ENCODE data around the gene SAMMSON.

The SAMMSON gene

DNA sequence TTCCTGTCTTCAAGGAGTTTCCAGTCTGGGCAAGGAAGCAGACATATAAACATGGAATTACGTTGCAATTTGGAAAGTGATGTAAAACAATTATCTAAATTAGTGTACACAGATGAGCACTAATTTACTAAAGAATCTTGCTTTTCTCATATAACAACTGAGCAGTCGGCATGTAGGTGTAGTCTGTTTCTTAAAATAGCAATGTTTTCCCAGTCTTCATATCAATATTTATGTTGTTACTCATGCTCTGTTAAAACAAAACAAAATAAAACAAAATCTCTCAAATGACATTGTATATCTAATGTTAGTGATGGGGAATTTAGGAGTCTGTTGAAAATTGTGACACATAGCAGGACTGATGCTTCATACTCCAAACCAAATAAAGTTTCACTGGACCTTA lies 75.6 kb downstream of the SAMMSON start:
- Histone ChIP-seq H2BK5ac (ENCODE audit: low read length) (no peak overlapping the region), H3K18ac (ENCODE audit: low read length) (no peak overlapping the region), H3K9me3 (replicated peaks in 1 of 2; ENCODE audit: control insufficient read depth in 2 of 2, insufficient read depth in 1 of 2, low read depth in 1 of 2, low read length in 2 of 2) (peaks cover 0 to 7% of the 10 kb centered on the region in 2 donors), H3K23ac (ENCODE audit: low read depth, low read length, poor library complexity) (no peak overlapping the region), H3K9ac (ENCODE audit: low read depth, low read length, poor library complexity) (no peak overlapping the region), H2BK12ac (ENCODE audit: low read length) (no peak overlapping the region), H4K91ac (ENCODE audit: low read depth, low read length, poor library complexity) (no peak overlapping the region), H3K36me3 (replicated peaks in 1 of 2; ENCODE audit: control insufficient read depth in 2 of 2, insufficient read depth in 2 of 2, low read length in 2 of 2) (no peaks in the 10 kb centered on the region), H3K4me2 (ENCODE audit: insufficient read depth, low read length, poor library complexity, severe bottlenecking) (no peak overlapping the region), H2AFZ (ENCODE audit: low read length) (no peak overlapping the region), H3K4me3 (ENCODE audit: low read length in 2 of 2) (no peak overlapping the region), H2AK5ac (ENCODE audit: low read depth, low read length) (no peak overlapping the region), H2BK15ac (ENCODE audit: low read length) (no peak overlapping the region), H3K4ac (ENCODE audit: low read length) (no peak overlapping the region), H3K14ac (ENCODE audit: low read length) (no peak overlapping the region), H3K27me3 (ENCODE audit: control insufficient read depth in 3 of 3, insufficient read depth in 3 of 3, low read depth in 1 of 3, low read length in 3 of 3) (peaks cover 0 to 10% (median 0%) of the 10 kb centered on the region in 3 experiments), H3K79me1 (ENCODE audit: low read depth, low read length) (no peaks in the 10 kb centered on the region), H3K4me1 (ENCODE audit: control insufficient read depth in 2 of 2, insufficient read depth in 1 of 2, low read depth in 1 of 2, low read length in 2 of 2) (peaks cover 0 to 2% of the 10 kb centered on the region in 2 donors), H4K8ac (ENCODE audit: low read depth, low read length) (no peak overlapping the region), H3K27ac (replicated peaks; ENCODE audit: low read length) (no peak overlapping the region), H2BK120ac (ENCODE audit: low read depth, low read length) (no peak overlapping the region)
- DNase-seq (ENCODE audit: low spot score), result no peak
- WGBS, 2 donors (ENCODE audit: extremely low coverage in 2 of 2, insufficient read length in 2 of 2, insufficient replicate concordance in 1 of 2), result no CpG with 5 or more reads among the region's 2 CpGs

DNA sequence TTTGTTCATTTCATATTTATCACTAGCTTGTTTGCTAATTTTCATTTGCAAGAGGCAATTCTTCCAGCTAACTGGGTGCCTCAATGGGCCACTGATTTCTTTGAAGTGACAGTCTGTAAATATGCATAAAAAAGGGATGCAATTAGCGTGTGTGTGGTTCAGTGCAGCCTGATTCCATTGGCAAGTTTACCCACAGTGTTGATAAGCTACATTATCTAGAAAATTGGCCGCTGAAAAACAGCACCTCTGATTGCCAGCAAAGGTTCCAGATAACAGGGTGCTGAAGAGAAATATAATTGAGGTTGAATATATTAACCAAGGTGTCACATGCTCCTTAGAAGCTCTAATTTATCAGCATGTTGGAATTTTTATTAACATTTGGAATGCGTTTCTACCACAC lies 76.9 kb downstream of the SAMMSON start:
- no peak overlapping the region for H2BK5ac ChIP-seq (ENCODE audit: low read length)
- H3K27ac ChIP-seq (replicated peaks; ENCODE audit: low read length), result no peak overlapping the region
- H4K91ac ChIP-seq (ENCODE audit: low read depth, low read length, poor library complexity), result no peak overlapping the region
- H2AFZ ChIP-seq (ENCODE audit: low read length), result no peak overlapping the region
- H2AK5ac ChIP-seq (ENCODE audit: low read depth, low read length), result no peak overlapping the region
- peaks cover 0 to 5% (median 0%) of the 10 kb centered on the region in 3 experiments for H3K27me3 ChIP-seq (ENCODE audit: control insufficient read depth in 3 of 3, insufficient read depth in 3 of 3, low read depth in 1 of 3, low read length in 3 of 3)
- no peak overlapping the region for H3K23ac ChIP-seq (ENCODE audit: low read depth, low read length, poor library complexity)
- H2BK15ac ChIP-seq (ENCODE audit: low read length), result no peak overlapping the region
- no CpG with 5 or more reads among the region's 3 CpGs for WGBS, 2 donors (ENCODE audit: extremely low coverage in 2 of 2, insufficient read length in 2 of 2, insufficient replicate concordance in 1 of 2)
- no peak overlapping the region for H2BK120ac ChIP-seq (ENCODE audit: low read depth, low read length)
- H3K4me2 ChIP-seq (ENCODE audit: insufficient read depth, low read length, poor library complexity, severe bottlenecking), result no peak overlapping the region
- H4K8ac ChIP-seq (ENCODE audit: low read depth, low read length), result no peak overlapping the region
- no peaks in the 10 kb centered on the region for H3K79me1 ChIP-seq (ENCODE audit: low read depth, low read length)
- H3K4me3 ChIP-seq (ENCODE audit: low read length in 2 of 2), result no peak overlapping the region
- H2BK12ac ChIP-seq (ENCODE audit: low read length), result no peak overlapping the region
- peaks cover 0 to 2% of the 10 kb centered on the region in 2 donors for H3K4me1 ChIP-seq (ENCODE audit: control insufficient read depth in 2 of 2, insufficient read depth in 1 of 2, low read depth in 1 of 2, low read length in 2 of 2)
- no peaks in the 10 kb centered on the region for H3K36me3 ChIP-seq (replicated peaks in 1 of 2; ENCODE audit: control insufficient read depth in 2 of 2, insufficient read depth in 2 of 2, low read length in 2 of 2)
- H3K9me3 ChIP-seq (replicated peaks in 1 of 2; ENCODE audit: control insufficient read depth in 2 of 2, insufficient read depth in 1 of 2, low read depth in 1 of 2, low read length in 2 of 2), result peaks cover 0 to 7% of the 10 kb centered on the region in 2 donors
- no peak overlapping the region for H3K4ac ChIP-seq (ENCODE audit: low read length)
- DNase-seq (ENCODE audit: low spot score), result no peak
- no peak overlapping the region for H3K9ac ChIP-seq (ENCODE audit: low read depth, low read length, poor library complexity)
- H3K18ac ChIP-seq (ENCODE audit: low read length), result no peak overlapping the region
- no peak overlapping the region for H3K14ac ChIP-seq (ENCODE audit: low read length)

- Histone ChIP-seq H3K4me2 (ENCODE audit: insufficient read depth, low read length, poor library complexity, severe bottlenecking) (no peak overlapping the region), H2AK5ac (ENCODE audit: low read depth, low read length) (no peak overlapping the region), H2AFZ (ENCODE audit: low read length) (no peak overlapping the region), H3K23ac (ENCODE audit: low read depth, low read length, poor library complexity) (no peak overlapping the region), H3K79me1 (ENCODE audit: low read depth, low read length) (no peaks in the 10 kb centered on the region), H3K27ac (replicated peaks; ENCODE audit: low read length) (no peak overlapping the region), H2BK120ac (ENCODE audit: low read depth, low read length) (no peak overlapping the region), H2BK5ac (ENCODE audit: low read length) (no peak overlapping the region), H4K8ac (ENCODE audit: low read depth, low read length) (no peak overlapping the region), H3K36me3 (replicated peaks in 1 of 2; ENCODE audit: control insufficient read depth in 2 of 2, insufficient read depth in 2 of 2, low read length in 2 of 2) (no peaks in the 10 kb centered on the region), H3K4me3 (ENCODE audit: low read length in 2 of 2) (no peak overlapping the region), H3K4ac (ENCODE audit: low read length) (no peak overlapping the region), H3K18ac (ENCODE audit: low read length) (no peak overlapping the region), H3K9ac (ENCODE audit: low read depth, low read length, poor library complexity) (no peak overlapping the region), H3K27me3 (ENCODE audit: control insufficient read depth in 3 of 3, insufficient read depth in 3 of 3, low read depth in 1 of 3, low read length in 3 of 3) (no peaks in the 10 kb centered on the region), H3K4me1 (ENCODE audit: control insufficient read depth in 2 of 2, insufficient read depth in 1 of 2, low read depth in 1 of 2, low read length in 2 of 2) (peaks cover 0 to 2% of the 10 kb centered on the region in 2 donors), H4K91ac (ENCODE audit: low read depth, low read length, poor library complexity) (no peak overlapping the region), H2BK15ac (ENCODE audit: low read length) (no peak overlapping the region), H3K9me3 (replicated peaks in 1 of 2; ENCODE audit: control insufficient read depth in 2 of 2, insufficient read depth in 1 of 2, low read depth in 1 of 2, low read length in 2 of 2) (peaks cover 0 to 7% of the 10 kb centered on the region in 2 donors), H2BK12ac (ENCODE audit: low read length) (no peak overlapping the region), H3K14ac (ENCODE audit: low read length) (no peak overlapping the region)
- no CpG with 5 or more reads among the region's 3 CpGs for WGBS, 2 donors (ENCODE audit: extremely low coverage in 2 of 2, insufficient read length in 2 of 2, insufficient replicate concordance in 1 of 2)
- no peak for DNase-seq (ENCODE audit: low spot score)
Measured at GRCh38 chr3:70078778-70079177, 79.2 kb downstream of the SAMMSON start.

GRCh38 chr3:70085613-70086012 lies 86.1 kb downstream of the SAMMSON start:
- H2BK5ac ChIP-seq (ENCODE audit: low read length), result no peak overlapping the region
- no peak overlapping the region for H3K4ac ChIP-seq (ENCODE audit: low read length)
- H2AK5ac ChIP-seq (ENCODE audit: low read depth, low read length), result no peak overlapping the region
- no peak overlapping the region for H2BK12ac ChIP-seq (ENCODE audit: low read length)
- no peaks in the 10 kb centered on the region for H3K36me3 ChIP-seq (replicated peaks in 1 of 2; ENCODE audit: control insufficient read depth in 2 of 2, insufficient read depth in 2 of 2, low read length in 2 of 2)
- no peak overlapping the region for H2BK120ac ChIP-seq (ENCODE audit: low read depth, low read length)
- H3K9ac ChIP-seq (ENCODE audit: low read depth, low read length, poor library complexity), result no peak overlapping the region
- H3K27ac ChIP-seq (replicated peaks; ENCODE audit: low read length), result no peak overlapping the region
- no peaks in the 10 kb centered on the region for H3K4me1 ChIP-seq (ENCODE audit: control insufficient read depth in 2 of 2, insufficient read depth in 1 of 2, low read depth in 1 of 2, low read length in 2 of 2)
- H3K79me1 ChIP-seq (ENCODE audit: low read depth, low read length), result no peaks in the 10 kb centered on the region
- no peak overlapping the region for H3K4me2 ChIP-seq (ENCODE audit: insufficient read depth, low read length, poor library complexity, severe bottlenecking)
- H3K23ac ChIP-seq (ENCODE audit: low read depth, low read length, poor library complexity), result no peak overlapping the region
- no peak overlapping the region for H3K14ac ChIP-seq (ENCODE audit: low read length)
- DNase-seq (ENCODE audit: low spot score), result no peak
- no peak overlapping the region for H4K8ac ChIP-seq (ENCODE audit: low read depth, low read length)
- H3K9me3 ChIP-seq (replicated peaks in 1 of 2; ENCODE audit: control insufficient read depth in 2 of 2, insufficient read depth in 1 of 2, low read depth in 1 of 2, low read length in 2 of 2), result no peaks in the 10 kb centered on the region
- H4K91ac ChIP-seq (ENCODE audit: low read depth, low read length, poor library complexity), result no peak overlapping the region
- H3K27me3 ChIP-seq (ENCODE audit: control insufficient read depth in 3 of 3, insufficient read depth in 3 of 3, low read depth in 1 of 3, low read length in 3 of 3), result no peaks in the 10 kb centered on the region
- H2AFZ ChIP-seq (ENCODE audit: low read length), result no peak overlapping the region
- H2BK15ac ChIP-seq (ENCODE audit: low read length), result no peak overlapping the region
- no peak overlapping the region for H3K4me3 ChIP-seq (ENCODE audit: low read length in 2 of 2)
- H3K18ac ChIP-seq (ENCODE audit: low read length), result no peak overlapping the region
